GM18867 (cell line): ENCODE results near the gene FAM168B.
"Not testable (repeated sequence)": the region's sequence is repeated elsewhere in the genome, so short reads cannot be mapped to it uniquely, and the experiment has no call there.

Experiments used
- ATAC-seq: cut with Tn5 transposase; IDR thresholded peaks from one replicate; pipeline ENCODE4 v1.9.1; 2021; ENCODE audit warnings: mild to moderate bottlenecking, moderate library complexity; ENCODE audit not compliant: unreplicated experiment

FAM168B gene

GRCh38 chr2:131103165-131103564 lies 9.9 kb upstream of the FAM168B start:
- no peak for ATAC-seq

- no peak for ATAC-seq
Observed at GRCh38 chr2:131094463-131095281, 1.4 kb upstream of the FAM168B start.

DNA sequence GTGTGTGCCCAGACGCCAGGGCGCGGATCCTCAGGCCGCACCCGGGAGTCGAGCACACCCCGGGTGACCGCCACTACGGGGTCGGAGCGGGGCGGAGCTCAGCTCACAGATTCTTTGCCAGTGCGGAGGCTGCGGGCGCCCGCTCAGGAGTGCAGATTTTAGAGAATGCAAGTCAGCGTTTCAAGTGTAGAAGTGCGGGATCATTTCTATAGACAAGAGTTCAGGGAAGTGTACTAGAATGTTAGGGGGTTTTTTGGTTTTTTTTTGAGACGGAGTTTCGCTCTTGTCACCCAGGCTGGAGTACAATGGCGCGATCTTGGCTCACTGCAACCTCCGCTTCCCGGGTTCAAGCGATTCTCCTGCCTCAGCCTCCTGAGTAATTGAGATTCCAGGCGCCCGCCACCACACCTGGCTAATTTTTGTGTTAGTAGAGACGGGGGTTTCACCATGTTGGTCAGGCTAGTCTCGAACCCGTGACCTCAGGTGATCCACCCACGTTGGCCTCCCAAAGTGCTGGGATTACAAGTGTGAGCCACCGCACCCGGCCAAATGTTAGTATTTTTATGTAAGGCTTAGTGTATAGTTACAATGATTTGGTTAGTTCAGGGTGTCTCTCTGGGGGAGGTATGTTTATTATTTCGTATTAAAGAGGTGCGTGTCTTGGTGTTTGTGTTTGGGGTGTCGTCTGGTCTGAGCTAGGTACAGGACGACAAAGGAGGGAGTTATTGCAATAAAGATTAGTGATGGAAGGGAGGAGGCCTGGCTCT lies 619 bp upstream of the FAM168B start:
- ATAC-seq, result peak; percentile 65

DNA sequence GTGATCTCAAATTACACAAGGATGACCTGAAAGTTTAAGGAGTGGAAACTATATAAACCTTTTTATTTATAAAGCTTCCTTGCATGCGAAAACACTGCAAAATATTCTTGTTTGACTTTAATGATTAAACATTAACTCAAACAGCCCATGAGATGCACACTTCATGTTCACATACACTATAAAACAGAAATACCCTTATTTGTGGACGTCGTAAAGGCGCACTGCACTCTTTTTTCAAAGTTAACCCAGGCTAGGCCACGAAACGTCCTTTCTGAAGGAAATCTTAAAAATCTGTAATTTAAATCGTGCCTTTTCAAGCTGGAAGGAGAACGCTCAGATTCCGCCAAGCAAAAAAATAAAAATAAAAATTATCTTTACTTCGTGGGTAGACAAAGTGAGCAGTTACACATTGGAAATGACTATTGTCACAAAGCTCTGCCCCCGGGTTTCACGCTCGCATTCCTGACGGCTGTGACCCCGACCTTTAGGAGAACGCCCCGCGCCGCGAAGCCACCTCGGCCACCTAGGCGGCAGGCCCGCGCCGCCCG lies 728 bp downstream of the FAM168B start:
- ATAC-seq, result no peak

GRCh38 chr2:131085646-131086045 lies 7.6 kb downstream of the FAM168B start:
- no peak for ATAC-seq

- no peak for ATAC-seq
Observed at GRCh38 chr2:131081190-131081589, 12.1 kb downstream of the FAM168B start.

DNA sequence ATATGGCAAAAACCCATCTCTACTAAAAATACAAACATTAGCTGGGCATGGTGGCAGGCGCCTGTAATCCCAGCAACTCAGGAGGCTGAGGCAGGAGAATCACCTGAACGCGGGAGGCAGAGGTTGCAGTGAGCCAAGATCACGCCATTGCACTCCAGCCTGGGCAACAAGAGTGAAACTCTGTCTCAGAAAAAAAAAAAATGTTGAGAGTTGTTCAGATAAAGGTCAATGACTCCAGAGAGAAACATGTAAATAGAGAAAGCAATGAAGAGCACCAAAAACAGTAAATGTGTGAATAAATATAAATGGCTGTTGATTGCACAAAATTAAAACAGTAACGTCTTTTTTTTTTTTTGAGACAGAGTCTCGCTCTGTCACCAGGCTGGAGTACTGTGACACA lies 13.3 kb downstream of the FAM168B start:
- not testable (repeated sequence) for ATAC-seq

GRCh38 chr2:131077966-131078365 lies 15.3 kb downstream of the FAM168B start:
- ATAC-seq, result no peak

- no peak for ATAC-seq
Observed at GRCh38 chr2:131077182-131077846, 15.9 kb downstream of the FAM168B start.

DNA sequence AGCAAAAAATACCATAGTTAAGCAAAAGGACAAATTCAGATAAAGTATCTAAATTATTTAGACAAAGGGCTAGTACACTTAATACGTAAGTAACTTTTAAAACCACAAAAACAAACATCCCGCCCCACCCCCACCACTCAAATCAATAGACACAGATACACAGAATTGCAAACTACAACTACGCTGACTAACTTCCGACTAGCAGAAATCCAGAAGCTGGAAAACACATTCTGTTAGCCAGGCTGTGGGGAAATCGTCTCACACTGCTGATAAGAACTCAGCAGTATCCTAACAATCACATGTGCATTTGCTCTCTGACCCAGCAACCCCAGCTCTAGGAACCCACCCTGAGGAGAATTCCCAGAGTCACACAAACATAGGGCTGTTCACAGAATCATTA lies 16.6 kb downstream of the FAM168B start:
- ATAC-seq, result no peak

GRCh38 chr2:131075578-131075977 lies 17.7 kb downstream of the FAM168B start:
- not testable (repeated sequence) for ATAC-seq

DNA sequence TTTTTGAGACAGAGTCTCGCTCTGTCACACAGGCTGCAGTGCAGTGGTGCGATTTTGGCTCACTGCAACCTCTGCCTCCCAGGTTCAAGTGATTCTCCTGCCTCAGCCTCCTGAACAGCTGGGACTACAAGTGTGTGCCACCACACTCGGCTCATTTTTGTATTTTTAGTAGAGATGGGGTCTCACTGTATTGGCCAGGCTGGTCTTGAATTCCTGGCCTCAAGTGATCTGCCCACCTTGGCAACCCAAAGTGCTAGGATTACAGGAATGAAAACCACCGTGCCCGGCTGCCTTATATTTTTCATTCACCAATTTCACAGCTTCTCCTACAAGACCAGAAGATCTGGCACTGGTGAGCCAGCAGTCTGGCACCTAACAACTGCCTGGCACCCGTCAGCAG lies 25.1 kb downstream of the FAM168B start:
- not testable (repeated sequence) for ATAC-seq

DNA sequence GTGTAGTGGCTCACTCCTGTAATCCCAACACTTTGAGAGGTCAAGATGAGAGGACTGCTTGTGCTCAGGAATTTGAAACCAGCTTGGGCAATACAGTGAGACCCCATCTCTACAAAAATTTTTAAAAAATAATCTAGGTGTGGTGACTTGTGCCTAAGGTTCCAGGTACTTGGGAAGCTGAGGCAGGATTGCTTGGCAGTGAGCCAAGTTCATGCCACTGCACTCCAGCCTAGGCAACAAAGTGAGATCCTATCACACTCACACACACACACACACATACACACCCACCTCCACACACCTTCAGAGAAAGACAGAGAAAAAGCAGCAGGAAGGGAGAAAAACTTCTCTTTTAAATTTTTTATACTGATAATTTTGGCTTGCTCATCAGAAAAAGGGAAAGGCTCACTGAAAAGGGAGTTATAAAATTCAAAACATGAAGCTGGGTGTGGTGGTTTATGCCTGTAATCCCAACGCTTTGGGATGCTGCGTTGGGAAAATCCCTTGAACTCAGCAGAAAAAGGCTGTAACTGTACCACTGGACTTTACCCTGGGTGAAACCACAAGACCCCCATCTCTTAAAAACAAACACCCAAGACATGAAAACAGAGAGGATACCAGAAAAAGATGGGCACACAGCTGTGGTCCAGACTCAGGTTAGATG lies 25.7 kb downstream of the FAM168B start:
- no peak for ATAC-seq

GRCh38 chr2:131064589-131065512 lies 28.4 kb downstream of the FAM168B start:
- ATAC-seq, result no peak

DNA sequence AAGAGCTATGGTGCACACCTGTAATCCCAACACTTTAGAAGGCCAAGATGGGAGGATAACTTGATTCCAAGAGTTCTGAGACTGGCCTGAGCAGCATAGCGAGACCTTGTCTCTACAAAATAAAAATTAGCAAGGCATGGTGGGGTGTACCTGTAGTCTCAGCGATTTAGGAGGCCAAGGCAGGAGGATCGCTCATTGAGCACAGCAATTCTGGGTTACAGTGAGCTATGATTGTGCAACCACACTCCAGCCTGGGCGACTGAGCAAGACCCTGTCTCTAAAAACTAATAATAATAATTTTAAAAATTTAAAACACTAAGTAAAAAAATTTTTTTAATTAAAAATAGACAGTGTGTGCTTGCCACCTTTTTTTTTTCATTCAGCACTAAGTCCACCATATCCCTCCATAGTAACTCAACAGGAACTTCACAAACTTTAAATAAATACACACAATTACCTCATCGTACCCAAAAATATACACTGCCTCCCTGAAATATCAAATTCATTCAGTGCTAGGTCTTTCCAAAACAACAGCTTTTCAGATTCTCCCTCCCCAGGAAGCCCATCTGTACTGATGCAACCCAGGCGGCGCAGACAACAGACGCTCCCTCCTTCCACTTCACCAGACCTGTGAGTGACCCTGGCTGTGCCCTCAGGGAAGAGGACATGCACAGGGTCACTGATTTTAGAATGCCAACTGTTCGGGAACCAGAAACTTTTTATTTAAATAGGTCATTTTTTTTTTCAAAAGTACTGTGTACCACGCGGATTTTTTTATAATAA lies 29.6 kb downstream of the FAM168B start:
- no peak for ATAC-seq

DNA sequence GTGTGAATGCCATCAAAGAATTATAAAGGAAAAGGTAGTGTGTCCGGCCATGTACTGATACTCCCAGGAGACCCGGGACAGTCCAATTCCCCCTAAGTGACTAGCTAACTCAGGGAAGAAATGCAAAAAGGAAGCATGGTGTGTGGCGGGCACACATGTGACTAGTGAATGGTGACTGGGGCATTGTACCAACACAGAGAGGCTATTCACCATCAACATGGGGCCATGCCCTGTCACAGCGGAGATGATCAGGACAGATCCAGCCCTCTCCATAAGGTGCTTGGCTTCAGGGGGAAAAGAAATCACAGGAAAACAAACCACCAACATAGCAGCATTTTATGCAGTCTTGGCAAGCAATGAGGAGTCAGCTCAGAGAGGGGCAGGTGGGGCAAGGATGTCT lies 34.3 kb downstream of the FAM168B start:
- no peak for ATAC-seq

- no peak for ATAC-seq
Observed at GRCh38 chr2:131058214-131058843, 34.9 kb downstream of the FAM168B start.

- no peak for ATAC-seq
Observed at GRCh38 chr2:131056932-131057287, 36.4 kb downstream of the FAM168B start.
